Measurements from ENCODE around the gene CRYGD.

Gene CRYGD

DNA sequence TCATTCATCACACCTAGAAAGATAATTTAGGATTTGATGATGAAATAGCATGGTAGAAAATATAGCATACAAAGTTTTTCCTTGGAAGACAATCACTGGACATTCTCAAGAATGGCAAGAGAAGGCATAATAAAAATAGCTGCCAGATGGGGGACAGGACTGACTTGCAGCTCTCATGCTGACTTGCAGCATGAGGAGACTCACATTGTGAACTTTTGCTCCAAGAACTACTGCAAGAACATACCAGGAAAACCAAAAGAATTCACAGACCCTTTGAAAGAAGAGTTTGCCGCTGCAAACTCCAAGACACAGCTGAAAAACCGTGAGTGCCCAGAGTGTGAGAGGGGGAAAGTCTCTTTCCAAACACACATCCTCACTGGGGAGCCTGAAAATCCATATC, 47.0 kb downstream of the CRYGD start:
- no peak for DNase-seq

DNA sequence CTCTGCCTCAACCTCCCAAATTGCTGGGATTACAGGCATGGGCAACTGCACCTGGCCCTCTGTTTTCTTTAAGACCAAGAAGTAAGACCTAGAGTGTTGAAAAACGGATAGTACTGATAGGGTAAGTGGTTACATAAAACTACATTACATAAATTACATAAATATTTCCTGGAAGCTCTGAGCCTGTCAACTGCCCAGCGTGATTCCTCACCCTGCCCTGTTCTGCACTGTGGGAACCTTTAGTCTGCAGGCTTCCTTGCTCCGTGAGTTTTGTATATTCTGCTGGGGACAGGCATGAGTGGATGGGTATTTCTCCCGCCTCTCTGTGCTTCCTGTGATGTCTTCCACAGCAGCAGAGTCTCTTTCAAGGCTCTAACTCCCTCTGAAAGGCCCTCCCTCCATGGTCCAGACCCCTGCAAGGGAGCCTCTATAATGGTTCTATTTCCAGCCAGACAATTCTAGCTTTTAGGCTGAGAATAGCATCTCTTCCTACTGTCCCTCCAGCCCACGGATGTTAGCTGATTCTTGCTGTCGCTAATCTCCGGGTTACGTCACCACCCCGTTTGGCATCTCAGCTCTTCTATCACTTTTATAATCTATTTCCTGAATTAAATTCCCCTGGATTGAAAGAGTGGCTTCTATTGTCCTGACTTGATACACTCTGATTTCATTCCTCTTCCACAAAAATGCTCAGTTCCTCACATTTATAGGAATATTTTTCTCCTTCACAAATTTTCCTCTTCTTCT, 49.5 kb downstream of the CRYGD start:
- no peak for DNase-seq

GRCh38 chr2:208072250-208072892, 52.0 kb downstream of the CRYGD start:
- DNase-seq = no peak

Measured in NCI-H187 treated with DMSO at 0.1 percent for 48 hours (cell line).